Esophagus squamous epithelium (tissue), 4 donors: ENCODE data around the gene BCL7A.

Experiments used
- POLR2A ChIP-seq, 4 donors: fragments of 450-650 bp; IDR thresholded peaks; one replicate each; pipeline ENCODE4 v1.6.1; 2017; ENCODE audit warnings: antibody characterized with exemption in 4 of 4, mild to moderate bottlenecking in 4 of 4, moderate library complexity in 3 of 4
- TF ChIP-seq, protein P1 (sequence below), 6 experiments: fragments of 450-650 bp in 4 of 6; fragments of 200-600 bp in 2 of 6; sonication (generic) in 2 of 6; IDR thresholded peaks; one replicate each; pipeline ENCODE4 v1.5.1; 2016 to 2019; ENCODE audit warnings: antibody characterized with exemption in 6 of 6, mild to moderate bottlenecking in 4 of 6, moderate library complexity in 4 of 6

DNA sequence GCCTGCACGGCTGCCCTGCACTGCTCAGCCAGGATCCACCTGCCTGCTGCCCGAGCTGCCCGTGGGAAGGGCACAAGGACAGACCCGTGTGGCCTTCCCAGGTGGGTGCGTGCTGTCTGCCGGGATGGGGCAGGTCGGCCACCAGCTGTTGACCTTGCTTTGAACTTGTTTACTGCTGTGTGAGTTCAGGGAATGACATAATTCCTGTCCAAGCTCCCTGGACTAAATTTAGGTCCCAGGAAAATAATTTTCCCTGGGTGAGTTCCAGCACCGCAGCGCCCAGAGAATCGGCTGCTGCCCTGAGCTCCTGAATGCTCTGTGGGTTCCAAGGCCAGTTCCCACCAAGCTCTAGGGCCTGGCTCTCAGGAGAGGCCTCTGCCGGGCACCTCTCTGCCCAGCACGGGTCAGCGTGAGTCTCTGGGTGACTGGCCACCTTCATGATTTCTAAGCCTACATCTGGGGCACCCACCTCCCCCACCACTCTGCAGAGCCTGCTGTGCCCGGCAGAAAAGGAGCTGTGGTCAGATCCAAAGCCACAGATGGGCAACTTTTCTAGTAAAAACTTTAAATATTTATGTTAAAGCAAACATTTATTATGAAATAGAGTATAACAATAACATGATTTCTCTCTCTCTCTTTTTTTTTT is 29.7 kb downstream of the BCL7A start:
- TF ChIP-seq, protein P1, sequence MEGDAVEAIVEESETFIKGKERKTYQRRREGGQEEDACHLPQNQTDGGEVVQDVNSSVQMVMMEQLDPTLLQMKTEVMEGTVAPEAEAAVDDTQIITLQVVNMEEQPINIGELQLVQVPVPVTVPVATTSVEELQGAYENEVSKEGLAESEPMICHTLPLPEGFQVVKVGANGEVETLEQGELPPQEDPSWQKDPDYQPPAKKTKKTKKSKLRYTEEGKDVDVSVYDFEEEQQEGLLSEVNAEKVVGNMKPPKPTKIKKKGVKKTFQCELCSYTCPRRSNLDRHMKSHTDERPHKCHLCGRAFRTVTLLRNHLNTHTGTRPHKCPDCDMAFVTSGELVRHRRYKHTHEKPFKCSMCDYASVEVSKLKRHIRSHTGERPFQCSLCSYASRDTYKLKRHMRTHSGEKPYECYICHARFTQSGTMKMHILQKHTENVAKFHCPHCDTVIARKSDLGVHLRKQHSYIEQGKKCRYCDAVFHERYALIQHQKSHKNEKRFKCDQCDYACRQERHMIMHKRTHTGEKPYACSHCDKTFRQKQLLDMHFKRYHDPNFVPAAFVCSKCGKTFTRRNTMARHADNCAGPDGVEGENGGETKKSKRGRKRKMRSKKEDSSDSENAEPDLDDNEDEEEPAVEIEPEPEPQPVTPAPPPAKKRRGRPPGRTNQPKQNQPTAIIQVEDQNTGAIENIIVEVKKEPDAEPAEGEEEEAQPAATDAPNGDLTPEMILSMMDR (IDR thresholded peaks at IDR 0.05) = no peak
- no peak for TF ChIP-seq POLR2A (IDR thresholded peaks at IDR 0.05)
